PC-3 (cell line): ENCODE results near the gene PEX14. TPM values are rescaled to one million over a fixed set of nuclear protein-coding genes. Genes with fewer than 3 reads are reported as not detected.

Source experiments
- ATAC-seq: fragments of 200-7000 bp; cut with Tn5 transposase; 2 replicates; pipeline ENCODE4 v1.9.1; 2020; ENCODE audit warnings: mild to moderate bottlenecking, moderate library complexity
- BruUV-seq: library from RNA; stranded (reverse); fragments of 400-500 nt; replicated peaks from 2 replicates; lab custom pipeline; 2021; lab: Mats Ljungman, UMichigan
- CTCF ChIA-PET: fragments of 300-600 bp; sonication (Branson Sonifier 250); formaldehyde crosslinking; loops from one replicate; lab custom pipeline; 2022; ENCODE audit warnings: antibody characterized with exemption; lab: Charles Lee
- POLR2A ChIA-PET: fragments of 300-600 bp; sonication (Branson Sonifier 250); formaldehyde crosslinking; loops from one replicate; lab custom pipeline; 2022; ENCODE audit warnings: antibody characterized with exemption; ENCODE audit not compliant: unreplicated experiment; lab: Charles Lee
- DNase-seq: peaks from one replicate; pipeline ENCODE4 v3.0.0-alpha.2; 2015
- H2AFZ ChIP-seq: fragments of 300-600 bp; sonication (generic); 2 replicates; pipeline ENCODE4 v1.6.0; 2016; ENCODE audit warnings: antibody characterized with exemption, low read length
- H3F3A ChIP-seq: fragments of 300-600 bp; sonication (generic); one replicate; pipeline ENCODE4 v1.6.0; 2017; ENCODE audit warnings: antibody characterized with exemption, low read length, control low read depth, mild to moderate bottlenecking; ENCODE audit not compliant: unreplicated experiment
- H3K27ac ChIP-seq: fragments of 300-600 bp; sonication (generic); 2 replicates; pipeline ENCODE4 v1.5.1; 2016; ENCODE audit warnings: mild to moderate bottlenecking, low read length
- H3K27me3 ChIP-seq: fragments of 300-600 bp; sonication (generic); 2 replicates; pipeline ENCODE4 v1.6.1; 2016; ENCODE audit warnings: low read length, mixed read lengths
- H3K36me3 ChIP-seq: fragments of 300-600 bp; sonication (generic); 2 replicates; pipeline ENCODE4 v1.6.1; 2016; ENCODE audit warnings: low read depth, mixed run types, low read length, mixed read lengths
- H3K4me1 ChIP-seq: fragments of 300-600 bp; sonication (generic); 2 replicates; pipeline ENCODE4 v1.5.1; 2016; ENCODE audit warnings: low read length; ENCODE audit not compliant: insufficient read depth
- H3K4me2 ChIP-seq: fragments of 300-600 bp; sonication (generic); 2 replicates; pipeline ENCODE4 v1.6.0; 2016; ENCODE audit warnings: low read length
- H3K4me3 ChIP-seq: fragments of 300-600 bp; sonication (generic); 2 replicates; pipeline ENCODE4 v1.5.1; 2016; ENCODE audit warnings: mild to moderate bottlenecking, low read length, mixed read lengths
- H3K79me2 ChIP-seq: fragments of 300-600 bp; sonication (generic); 2 replicates; pipeline ENCODE4 v1.6.1; 2017; ENCODE audit warnings: low read length, mixed read lengths
- H3K9ac ChIP-seq: fragments of 300-600 bp; sonication (generic); 2 replicates; pipeline ENCODE4 v1.6.0; 2016; ENCODE audit warnings: mild to moderate bottlenecking, low read length
- H3K9me2 ChIP-seq: fragments of 300-600 bp; sonication (generic); replicated peaks from 2 replicates; pipeline ENCODE4 v1.6.1; 2016; ENCODE audit warnings: mixed run types, low read length, mixed read lengths
- H3K9me3 ChIP-seq: fragments of 300-600 bp; sonication (generic); 2 replicates; pipeline ENCODE4 v1.6.1; 2016; ENCODE audit warnings: low read length, mixed read lengths
- H4K20me1 ChIP-seq: fragments of 300-600 bp; sonication (generic); 2 replicates; pipeline ENCODE4 v1.6.1; 2016; ENCODE audit warnings: low read length, mixed read lengths
- EZH2 ChIP-seq: fragments of 300-600 bp; sonication (generic); IDR thresholded peaks from one replicate; pipeline ENCODE4 v1.6.1; 2017; ENCODE audit warnings: antibody characterized with exemption, mild to moderate bottlenecking, low read length; ENCODE audit not compliant: unreplicated experiment
- EZH2phosphoT487 ChIP-seq: fragments of 300-600 bp; sonication (generic); IDR thresholded peaks from 2 replicates; pipeline ENCODE4 v1.6.1; 2018; ENCODE audit warnings: mild to moderate bottlenecking, antibody characterized with exemption, low read length, borderline replicate concordance
- intact Hi-C: fragments of 100-400 bp; cut with micrococcal nuclease; formaldehyde crosslinking; loops from 2 replicates; pipeline ENCODE4 v1.9.0; 2023
- total RNA-seq: library from RNA; depleted of rRNA; stranded (reverse); fragments of >200 nt; gene quantifications from 2 replicates; pipeline ENCODE4 v1.2.3, GENCODE V29; 2014
- TF ChIP-seq, protein P1 (sequence below): fragments of 300-600 bp; sonication (generic); conservative IDR thresholded peaks from 2 replicates; pipeline ENCODE4 v1.5.1; 2017; ENCODE audit warnings: antibody characterized with exemption, low read depth, mild to moderate bottlenecking, low read length

Gene PEX14
- total RNA-seq, 1 experiment from 2014 or later: 24.9 TPM

DNA sequence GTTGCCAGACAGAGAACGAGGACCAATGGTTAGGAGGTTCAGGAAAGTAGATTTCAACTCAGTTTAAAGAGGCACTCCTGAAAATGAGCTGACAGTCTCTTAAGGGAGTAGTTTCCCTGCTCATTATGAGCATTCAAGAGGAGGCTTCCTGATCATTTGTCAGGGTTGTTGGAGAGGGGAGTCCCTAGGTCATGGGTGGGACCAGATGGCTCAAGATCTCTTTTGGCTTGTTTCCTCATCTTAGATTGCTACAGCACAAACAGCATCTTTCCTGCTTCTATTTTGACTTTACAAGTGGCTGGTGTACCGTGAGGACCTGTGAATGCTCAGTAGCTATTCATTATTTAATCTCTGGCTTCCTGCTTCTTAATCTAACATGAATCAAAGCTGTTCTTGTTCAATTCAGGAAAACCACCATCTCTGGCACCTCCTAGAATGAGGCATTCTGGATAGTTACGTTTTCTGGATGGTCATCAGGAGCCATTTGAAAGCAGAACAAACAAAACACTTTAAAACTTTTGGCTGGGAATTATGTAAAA, 47.6 kb downstream of the PEX14 start:
- Histone ChIP-seq H3K4me3 (no peak overlapping the region), H3K79me2 (peaks cover 51% of the 10 kb centered on the region), H3K4me2 (no peak overlapping the region), H2AFZ (no peak overlapping the region), H3K4me1 (peaks cover 2% of the 10 kb centered on the region; the same call in 1 of the 2 replicates), H3K9me2 (no peaks in the 10 kb centered on the region), H3K36me3 (0 out of 2 replicates have a peak, but pooled peaks cover 6% of the 10 kb centered on the region), H3K27me3 (no peaks in the 10 kb centered on the region), H3K9me3 (no peaks in the 10 kb centered on the region), H3F3A (no peaks in the 10 kb centered on the region), H3K27ac (no peak overlapping the region), H3K9ac (no peak overlapping the region), H4K20me1 (no peaks in the 10 kb centered on the region)
- no peak for DNase-seq
- TF ChIP-seq EZH2 (no peak), EZH2phosphoT487 (no peak)
- TF ChIP-seq, protein P1, sequence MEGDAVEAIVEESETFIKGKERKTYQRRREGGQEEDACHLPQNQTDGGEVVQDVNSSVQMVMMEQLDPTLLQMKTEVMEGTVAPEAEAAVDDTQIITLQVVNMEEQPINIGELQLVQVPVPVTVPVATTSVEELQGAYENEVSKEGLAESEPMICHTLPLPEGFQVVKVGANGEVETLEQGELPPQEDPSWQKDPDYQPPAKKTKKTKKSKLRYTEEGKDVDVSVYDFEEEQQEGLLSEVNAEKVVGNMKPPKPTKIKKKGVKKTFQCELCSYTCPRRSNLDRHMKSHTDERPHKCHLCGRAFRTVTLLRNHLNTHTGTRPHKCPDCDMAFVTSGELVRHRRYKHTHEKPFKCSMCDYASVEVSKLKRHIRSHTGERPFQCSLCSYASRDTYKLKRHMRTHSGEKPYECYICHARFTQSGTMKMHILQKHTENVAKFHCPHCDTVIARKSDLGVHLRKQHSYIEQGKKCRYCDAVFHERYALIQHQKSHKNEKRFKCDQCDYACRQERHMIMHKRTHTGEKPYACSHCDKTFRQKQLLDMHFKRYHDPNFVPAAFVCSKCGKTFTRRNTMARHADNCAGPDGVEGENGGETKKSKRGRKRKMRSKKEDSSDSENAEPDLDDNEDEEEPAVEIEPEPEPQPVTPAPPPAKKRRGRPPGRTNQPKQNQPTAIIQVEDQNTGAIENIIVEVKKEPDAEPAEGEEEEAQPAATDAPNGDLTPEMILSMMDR: no peak
- ChIA-PET CTCF (interaction anchor here (0.6 to 0.7 kb wide), 2 partner anchors 112 to 1215 kb away, joined by 3 read pairs; no protein-coding TSS in a partner anchor), POLR2A (no interaction called here)
- intact Hi-C loops: no loop called here
- no peak for ATAC-seq
- BruUV-seq: no TSS peak

DNA sequence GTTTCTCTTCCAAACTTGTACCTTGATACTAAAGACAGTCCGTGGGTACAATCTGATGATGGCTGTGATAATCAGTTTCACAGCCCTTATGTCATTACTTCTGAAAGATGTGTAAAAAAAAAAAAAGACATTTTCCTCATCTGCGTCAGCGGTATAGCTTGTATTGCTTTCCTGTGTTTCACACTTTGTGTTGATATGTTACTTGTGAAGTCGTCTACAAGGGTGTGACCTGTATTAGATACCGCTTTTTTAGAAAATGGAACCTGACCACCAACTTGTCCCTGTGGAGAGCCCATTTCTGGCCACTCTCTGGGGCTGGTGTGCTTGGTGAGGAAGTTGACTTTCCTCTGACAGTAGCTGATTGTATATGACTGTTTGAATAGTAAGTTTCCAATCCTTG, 50.5 kb downstream of the PEX14 start:
- no peak for DNase-seq
- Histone ChIP-seq H2AFZ (no peak overlapping the region), H3K9me2 (no peaks in the 10 kb centered on the region), H3K9ac (no peak overlapping the region), H3K79me2 (peaks cover 36% of the 10 kb centered on the region), H4K20me1 (no peaks in the 10 kb centered on the region), H3K27ac (no peak overlapping the region), H3K27me3 (no peaks in the 10 kb centered on the region), H3K4me3 (no peak overlapping the region), H3K4me2 (no peak overlapping the region), H3K4me1 (peaks cover 25% of the 10 kb centered on the region), H3K9me3 (no peaks in the 10 kb centered on the region), H3F3A (no peaks in the 10 kb centered on the region), H3K36me3 (0 out of 2 replicates have a peak, but pooled peaks cover 5% of the 10 kb centered on the region)
- ATAC-seq: no peak
- ChIA-PET POLR2A (no interaction called here), CTCF (no interaction called here)
- intact Hi-C loops: no loop called here
- no TSS peak for BruUV-seq
- TF ChIP-seq, protein P1: no peak
- TF ChIP-seq EZH2 (no peak), EZH2phosphoT487 (no peak)
